DMS153 treated with DMSO at 0.1 percent for 48 hours (cell line): ENCODE data around the gene ACSL1.
A peak's percentile ranks its signal among the peaks of the same experiment; 100 is the strongest.
"Not testable (repeated sequence)": the region's sequence is repeated elsewhere in the genome, so short reads cannot be mapped to it uniquely, and the experiment has no call there.

ENCODE experiments used
- DNase-seq: peaks from one replicate; lab custom pipeline; 2025; ENCODE audit not compliant: unreplicated experiment; lab: John Stamatoyannopoulos, UW

The ACSL1 gene

GRCh38 chr4:184790826-184791225 lies 34.9 kb downstream of the ACSL1 start:
- DNase-seq, result no peak

- DNase-seq, result no peak
Observed at GRCh38 chr4:184787766-184788503, 37.8 kb downstream of the ACSL1 start.

GRCh38 chr4:184785813-184786212 lies 40.0 kb downstream of the ACSL1 start:
- no peak for DNase-seq

- no peak for DNase-seq
Observed at GRCh38 chr4:184784628-184785257, 41.0 kb downstream of the ACSL1 start.

DNA sequence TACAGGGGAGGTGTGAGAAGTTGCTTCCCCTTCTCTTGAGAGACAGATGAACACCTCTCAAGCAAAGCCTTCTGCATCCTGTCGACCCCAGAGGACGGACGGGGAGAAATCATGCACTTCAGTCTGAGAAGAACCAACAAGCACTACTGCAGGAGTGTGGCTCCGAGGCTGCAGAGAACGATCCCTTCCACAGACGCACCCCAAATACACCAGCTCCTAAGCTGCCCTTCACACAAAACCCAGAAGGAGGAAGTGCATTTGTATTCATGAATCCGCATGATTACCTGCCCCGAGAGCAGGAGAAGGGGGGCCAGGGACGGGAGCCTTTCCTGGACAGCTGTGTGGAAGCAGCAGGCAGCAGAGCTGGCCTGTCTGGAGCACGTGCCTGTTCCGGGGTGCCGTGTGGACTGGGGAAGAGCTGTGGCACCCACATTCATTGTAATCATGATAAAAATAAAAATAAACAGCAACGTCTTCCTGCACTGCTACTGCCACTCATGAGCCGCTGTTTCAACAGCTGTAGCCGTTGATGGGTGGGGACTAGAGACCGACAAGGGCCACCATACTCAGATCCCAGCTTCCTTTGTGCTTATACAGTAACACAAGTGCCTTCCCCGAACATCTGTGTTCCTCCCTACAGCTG lies 42.9 kb downstream of the ACSL1 start:
- peak; percentile 60 for DNase-seq

DNA sequence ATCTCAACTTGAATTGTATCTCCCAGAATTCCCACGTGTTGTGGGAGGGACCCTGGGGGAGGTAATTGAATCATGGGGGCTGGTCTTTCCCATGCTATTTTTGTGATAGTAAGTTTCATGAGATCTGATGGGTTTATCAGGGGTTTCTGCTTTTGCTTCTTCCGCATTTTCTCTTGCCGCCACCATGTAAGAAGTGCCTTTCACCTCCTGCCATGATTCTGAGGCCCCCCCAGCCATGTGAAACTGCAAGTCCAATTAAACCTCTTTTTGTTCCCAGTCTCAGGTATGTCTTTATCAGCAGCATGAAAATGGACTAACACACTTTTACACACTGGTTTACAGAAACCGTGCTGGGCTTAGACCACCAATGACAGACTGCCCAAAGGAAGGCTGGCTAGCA lies 46.6 kb downstream of the ACSL1 start:
- DNase-seq, result not testable (repeated sequence)

- no peak for DNase-seq
Observed at GRCh38 chr4:184778325-184778724, 47.4 kb downstream of the ACSL1 start.

DNA sequence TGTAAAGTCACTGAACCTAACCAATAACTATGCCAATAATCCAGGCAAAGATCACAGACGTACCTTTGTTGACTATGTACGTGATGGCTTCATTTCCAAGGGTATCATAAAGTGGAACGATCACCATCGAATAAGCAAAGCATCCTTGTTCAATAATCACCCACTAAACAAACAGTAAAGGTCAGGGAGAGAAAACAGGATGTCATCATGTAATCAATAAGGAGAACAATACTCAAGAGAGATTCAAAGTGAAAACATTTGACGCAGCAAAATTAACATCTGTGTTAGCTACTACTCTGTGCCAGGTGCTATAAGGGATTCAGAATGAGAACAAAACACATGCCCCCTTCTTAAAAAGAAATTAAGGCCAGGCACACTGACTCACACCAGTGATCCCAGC lies 48.9 kb downstream of the ACSL1 start:
- no peak for DNase-seq

DNA sequence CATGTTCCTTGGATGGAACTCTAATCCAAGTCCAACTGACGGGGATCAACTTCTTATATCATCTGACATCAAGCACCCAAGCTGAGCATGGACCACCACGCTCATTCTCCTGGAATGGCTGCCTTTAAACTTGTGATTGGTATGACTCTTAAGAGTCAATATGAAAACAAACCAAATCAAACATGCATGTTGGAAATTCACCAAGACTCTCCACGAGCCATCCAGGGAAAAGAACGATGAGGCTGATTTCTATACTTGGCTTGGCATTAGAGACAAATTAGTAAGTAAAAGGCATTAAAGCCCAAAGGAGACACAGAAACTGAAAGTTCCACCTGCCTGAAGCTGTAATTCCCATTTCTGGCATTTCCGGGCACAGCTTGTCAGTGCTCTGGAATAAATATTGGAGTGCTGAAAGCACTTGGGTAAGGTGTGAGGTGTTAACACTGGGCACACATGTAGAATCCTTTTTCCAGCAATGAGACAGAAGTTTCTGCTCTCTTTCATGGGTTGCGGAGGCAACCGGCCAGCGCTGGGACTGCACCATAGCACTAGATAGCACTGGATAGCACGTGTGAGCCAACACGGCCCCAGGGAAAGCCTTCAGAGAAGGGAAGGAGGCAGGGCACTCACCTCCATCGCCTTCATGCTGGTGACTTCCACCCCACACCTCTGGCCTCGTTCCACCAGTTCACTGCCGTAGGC lies 49.8 kb downstream of the ACSL1 start:
- DNase-seq, result no peak

DNA sequence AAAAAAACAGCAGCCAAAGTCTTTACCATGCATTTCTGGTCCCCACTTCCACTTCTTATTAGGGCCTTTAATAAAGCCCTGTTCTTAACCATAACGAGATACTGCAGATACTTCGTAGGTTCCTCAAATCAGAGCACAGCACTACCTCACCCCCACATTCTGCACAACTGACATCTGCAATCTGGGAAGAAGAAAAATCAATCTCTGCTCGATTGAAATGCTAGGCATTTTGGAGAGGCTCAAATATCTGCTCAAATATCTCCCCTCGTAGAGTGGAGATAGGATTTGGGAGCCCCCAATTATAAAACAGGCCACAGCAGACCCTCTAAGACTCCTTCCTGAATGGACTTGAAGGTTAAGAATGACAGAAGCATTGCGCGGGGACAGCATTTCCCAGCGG lies 51.6 kb downstream of the ACSL1 start:
- no peak for DNase-seq

DNA sequence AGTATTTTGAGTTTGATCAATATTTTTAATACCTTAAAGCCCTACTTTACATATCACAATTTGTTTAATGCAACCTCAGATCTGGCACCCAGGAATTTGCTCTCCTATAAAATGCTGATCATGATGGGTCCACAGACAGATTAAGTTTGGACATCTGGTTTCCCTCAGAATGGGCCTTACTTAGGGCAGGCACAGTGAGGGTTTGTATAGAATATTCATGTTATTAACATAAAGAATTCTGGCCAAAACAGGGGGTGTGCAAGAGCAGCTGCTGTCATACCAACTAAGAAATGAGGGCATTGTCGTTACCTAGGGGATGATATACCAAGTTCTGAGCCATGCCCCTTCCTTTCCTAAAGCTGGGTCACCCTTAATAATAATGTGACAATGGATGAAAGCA lies 54.4 kb downstream of the ACSL1 start:
- no peak for DNase-seq

GRCh38 chr4:184769141-184769765 lies 56.5 kb downstream of the ACSL1 start:
- DNase-seq, result no peak

DNA sequence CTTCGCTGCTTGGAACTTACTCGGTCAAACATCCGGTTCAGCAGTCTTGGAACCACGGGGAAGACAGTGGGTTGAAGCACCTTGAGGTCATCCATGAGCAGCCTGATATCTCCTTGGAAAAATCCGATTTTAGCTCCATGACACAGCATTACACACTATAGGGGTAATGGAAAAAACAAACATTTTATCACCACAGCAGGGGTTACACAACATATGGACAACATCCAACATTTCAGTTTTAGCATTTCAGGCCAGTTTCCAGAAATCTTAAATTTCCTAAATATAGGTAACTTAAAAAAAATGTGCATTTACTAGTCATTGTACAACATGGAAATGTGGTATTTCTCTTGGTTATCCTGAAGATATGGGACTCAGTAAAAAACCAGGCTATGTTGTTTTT lies 57.5 kb downstream of the ACSL1 start:
- no peak for DNase-seq

GRCh38 chr4:184766446-184766845 lies 59.3 kb downstream of the ACSL1 start:
- DNase-seq, result no peak

GRCh38 chr4:184765473-184766340 lies 60.1 kb downstream of the ACSL1 start:
- no peak for DNase-seq

- no peak for DNase-seq
Observed at GRCh38 chr4:184764601-184765000, 61.2 kb downstream of the ACSL1 start.

- DNase-seq, result no peak
Observed at GRCh38 chr4:184763150-184763780, 62.5 kb downstream of the ACSL1 start.

DNA sequence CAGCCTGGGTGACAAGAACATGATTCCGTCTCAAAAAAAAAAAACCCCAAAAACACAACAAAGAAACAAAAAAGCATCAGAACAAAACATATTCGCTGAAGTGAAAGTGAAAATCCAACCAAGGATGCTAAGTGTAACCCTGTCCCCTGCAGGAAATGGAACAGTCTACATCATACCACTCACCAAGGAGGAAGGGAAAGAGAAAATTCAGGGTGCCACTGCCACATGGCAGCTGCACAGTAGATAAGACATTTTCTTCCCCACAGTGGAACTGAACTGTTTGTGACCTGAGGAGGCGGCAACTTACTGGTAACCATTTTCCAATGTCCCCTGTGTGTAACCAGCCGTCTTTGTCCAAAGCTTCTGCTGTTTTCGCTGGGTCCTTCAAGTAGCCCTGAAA lies 63.7 kb downstream of the ACSL1 start:
- DNase-seq, result no peak

DNA sequence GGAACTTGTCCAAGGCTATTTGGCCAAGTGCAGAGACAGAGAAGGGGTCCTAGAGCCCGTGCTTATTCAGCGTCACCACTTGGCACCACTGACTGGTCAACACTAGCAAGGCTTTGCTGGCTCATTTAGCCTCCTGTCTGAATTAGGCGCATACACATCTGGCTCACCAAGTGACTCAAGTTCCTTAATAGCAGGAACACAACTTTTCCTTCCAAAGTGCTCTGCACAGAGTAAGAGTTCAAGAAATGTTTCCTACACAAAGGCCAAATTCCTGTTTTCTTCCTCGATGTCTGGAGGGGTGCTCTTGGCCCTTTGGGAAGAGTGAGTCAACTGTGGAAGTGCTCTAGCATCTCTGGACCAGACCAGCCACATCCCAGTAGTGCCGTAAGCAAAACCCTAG lies 65.1 kb downstream of the ACSL1 start:
- no peak for DNase-seq

- DNase-seq, result no peak
Observed at GRCh38 chr4:184757810-184758209, 68.0 kb downstream of the ACSL1 start.
